Measurements from ENCODE around the gene CXXC1.
"Not testable (repeated sequence)": the region's sequence is repeated elsewhere in the genome, so short reads cannot be mapped to it uniquely, and the experiment has no call there.

The CXXC1 gene

DNA sequence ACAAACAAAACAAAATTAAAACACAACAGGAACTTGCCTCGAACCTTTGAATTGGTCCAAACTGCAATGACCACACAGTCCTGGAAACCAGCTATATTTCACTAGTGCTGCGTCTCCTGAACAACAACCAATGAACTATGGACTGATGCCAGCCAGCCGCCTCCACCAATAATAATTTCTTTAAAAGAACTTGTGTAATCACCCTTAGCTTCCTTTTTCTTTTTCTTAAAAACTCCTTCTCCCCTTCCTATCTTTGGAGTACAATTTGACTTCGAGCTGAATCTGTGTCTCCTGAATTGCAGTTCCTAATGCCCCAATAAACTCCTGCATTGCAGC, 1.6 kb upstream of the CXXC1 start:
- no peaks in the 10 kb centered on the region for H3K9me3 ChIP-seq (ENCODE audit: insufficient read depth, low read depth, low read length)
- H3K36me3 ChIP-seq (ENCODE audit: insufficient read depth, low read depth, low read length), result peaks cover 17% of the 10 kb centered on the region
- no peaks in the 10 kb centered on the region for H3K27me3 ChIP-seq (ENCODE audit: insufficient read depth, low read length)
- H3K4me3 ChIP-seq (ENCODE audit: low read length), result no peak overlapping the region
- no peak overlapping the region for H3K27ac ChIP-seq (ENCODE audit: low read length)
- no peaks in the 10 kb centered on the region for H3K4me1 ChIP-seq (ENCODE audit: insufficient read depth, low read length)
- H3K9ac ChIP-seq (ENCODE audit: low read depth, low read length), result no peak overlapping the region

- H3K36me3 ChIP-seq (ENCODE audit: insufficient read depth, low read depth, low read length), result peaks cover 23% of the 10 kb centered on the region
- H3K4me3 ChIP-seq (ENCODE audit: low read length), result peak overlapping the region; percentile 97
- H3K27ac ChIP-seq (ENCODE audit: low read length); H3K9me3 ChIP-seq (ENCODE audit: insufficient read depth, low read depth, low read length); H3K9ac ChIP-seq (ENCODE audit: low read depth, low read length); H3K4me1 ChIP-seq (ENCODE audit: insufficient read depth, low read length); H3K27me3 ChIP-seq (ENCODE audit: insufficient read depth, low read length): not testable (repeated sequence)
Measured at GRCh38 chr18:50288348-50289107, 1.0 kb upstream of the CXXC1 start.

DNA sequence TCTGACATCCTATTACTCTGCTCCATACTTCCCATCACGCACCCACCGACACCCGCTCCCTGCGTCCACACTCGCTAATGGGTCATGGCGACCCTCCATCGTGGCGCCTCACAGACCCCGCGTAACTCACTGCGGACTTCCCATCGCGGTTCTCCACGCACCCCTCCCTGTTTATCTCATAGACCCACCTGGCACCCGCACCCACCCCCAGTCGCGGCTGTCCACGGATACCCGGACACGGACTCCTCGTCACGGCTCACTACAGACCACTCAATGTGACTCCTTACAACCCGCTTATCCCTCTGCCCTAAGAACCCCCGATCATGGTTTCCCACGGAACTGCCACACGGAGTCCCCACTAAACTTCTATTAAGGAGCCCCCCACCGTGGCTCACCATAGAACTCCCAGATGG, 458 bp downstream of the CXXC1 start:
- peak overlapping the region; percentile 82; the same call in 1 of the 2 replicates for H3K9ac ChIP-seq (ENCODE audit: low read depth, low read length)
- no peaks in the 10 kb centered on the region for H3K4me1 ChIP-seq (ENCODE audit: insufficient read depth, low read length)
- H3K27ac ChIP-seq (ENCODE audit: low read length), result no peak overlapping the region
- no peaks in the 10 kb centered on the region for H3K9me3 ChIP-seq (ENCODE audit: insufficient read depth, low read depth, low read length)
- H3K4me3 ChIP-seq (ENCODE audit: low read length), result peak overlapping the region; percentile 97
- no peaks in the 10 kb centered on the region for H3K27me3 ChIP-seq (ENCODE audit: insufficient read depth, low read length)
- H3K36me3 ChIP-seq (ENCODE audit: insufficient read depth, low read depth, low read length), result peaks cover 38% of the 10 kb centered on the region

- H3K36me3 ChIP-seq (ENCODE audit: insufficient read depth, low read depth, low read length), result peaks cover 38% of the 10 kb centered on the region
- peak overlapping the region; percentile 82; the same call in 1 of the 2 replicates for H3K9ac ChIP-seq (ENCODE audit: low read depth, low read length)
- H3K27ac ChIP-seq (ENCODE audit: low read length), result no peak overlapping the region
- H3K4me3 ChIP-seq (ENCODE audit: low read length), result peak overlapping the region; percentile 97
- H3K9me3 ChIP-seq (ENCODE audit: insufficient read depth, low read depth, low read length), result no peaks in the 10 kb centered on the region
- H3K4me1 ChIP-seq (ENCODE audit: insufficient read depth, low read length), result no peaks in the 10 kb centered on the region
- H3K27me3 ChIP-seq (ENCODE audit: insufficient read depth, low read length), result no peaks in the 10 kb centered on the region
Measured at GRCh38 chr18:50286391-50287027, 983 bp downstream of the CXXC1 start.

- no peaks in the 10 kb centered on the region for H3K4me1 ChIP-seq (ENCODE audit: insufficient read depth, low read length)
- H3K27me3 ChIP-seq (ENCODE audit: insufficient read depth, low read length), result no peaks in the 10 kb centered on the region
- H3K4me3 ChIP-seq (ENCODE audit: low read length), result no peak overlapping the region
- no peak overlapping the region for H3K27ac ChIP-seq (ENCODE audit: low read length)
- H3K36me3 ChIP-seq (ENCODE audit: insufficient read depth, low read depth, low read length), result peaks cover 38% of the 10 kb centered on the region
- no peak overlapping the region for H3K9ac ChIP-seq (ENCODE audit: low read depth, low read length)
- H3K9me3 ChIP-seq (ENCODE audit: insufficient read depth, low read depth, low read length), result no peaks in the 10 kb centered on the region
Measured at GRCh38 chr18:50285631-50286321, 1.7 kb downstream of the CXXC1 start.

- no peaks in the 10 kb centered on the region for H3K27me3 ChIP-seq (ENCODE audit: insufficient read depth, low read length)
- H3K27ac ChIP-seq (ENCODE audit: low read length), result no peak overlapping the region
- no peaks in the 10 kb centered on the region for H3K9me3 ChIP-seq (ENCODE audit: insufficient read depth, low read depth, low read length)
- peaks cover 38% of the 10 kb centered on the region for H3K36me3 ChIP-seq (ENCODE audit: insufficient read depth, low read depth, low read length)
- H3K4me3 ChIP-seq (ENCODE audit: low read length), result no peak overlapping the region
- H3K4me1 ChIP-seq (ENCODE audit: insufficient read depth, low read length), result peaks cover 6% of the 10 kb centered on the region
- no peak overlapping the region for H3K9ac ChIP-seq (ENCODE audit: low read depth, low read length)
Measured at GRCh38 chr18:50285071-50285470, 2.4 kb downstream of the CXXC1 start.

DNA sequence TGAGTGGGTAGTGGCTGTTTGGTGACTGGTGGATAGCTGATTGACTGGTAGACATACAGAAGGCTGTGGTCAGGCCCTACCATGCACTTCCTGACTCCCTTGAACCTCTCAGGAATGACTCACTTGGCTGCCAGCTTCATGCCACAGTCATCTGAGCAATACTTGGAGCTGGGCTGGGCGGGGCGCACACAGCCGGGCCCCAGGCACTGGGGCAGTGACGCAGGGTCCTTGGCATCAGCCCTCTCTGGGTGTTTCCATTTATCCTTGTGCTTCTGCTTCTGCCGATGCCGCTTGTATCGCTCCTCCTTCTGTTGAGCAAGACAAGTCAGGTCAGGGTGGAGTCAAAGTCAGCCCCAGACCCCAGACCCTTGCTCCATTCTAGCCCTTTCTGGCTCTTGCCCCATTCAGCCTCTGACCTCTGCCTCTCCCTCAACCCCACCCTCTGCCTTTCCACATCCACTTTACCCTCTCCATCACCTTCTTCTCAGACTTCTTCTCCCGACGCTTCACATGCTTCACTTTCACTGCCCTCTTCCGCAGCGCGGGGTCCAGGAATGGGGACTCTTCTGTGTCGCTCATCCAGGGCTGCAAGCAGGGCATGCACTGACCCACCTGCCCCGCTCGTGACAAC, 3.1 kb downstream of the CXXC1 start:
- Histone ChIP-seq H3K36me3 (ENCODE audit: insufficient read depth, low read depth, low read length) (peaks cover 43% of the 10 kb centered on the region), H3K9ac (ENCODE audit: low read depth, low read length) (no peak overlapping the region), H3K4me3 (ENCODE audit: low read length) (no peak overlapping the region), H3K27ac (ENCODE audit: low read length) (no peak overlapping the region), H3K9me3 (ENCODE audit: insufficient read depth, low read depth, low read length) (no peaks in the 10 kb centered on the region), H3K27me3 (ENCODE audit: insufficient read depth, low read length) (no peaks in the 10 kb centered on the region), H3K4me1 (ENCODE audit: insufficient read depth, low read length) (peaks cover 7% of the 10 kb centered on the region)

DNA sequence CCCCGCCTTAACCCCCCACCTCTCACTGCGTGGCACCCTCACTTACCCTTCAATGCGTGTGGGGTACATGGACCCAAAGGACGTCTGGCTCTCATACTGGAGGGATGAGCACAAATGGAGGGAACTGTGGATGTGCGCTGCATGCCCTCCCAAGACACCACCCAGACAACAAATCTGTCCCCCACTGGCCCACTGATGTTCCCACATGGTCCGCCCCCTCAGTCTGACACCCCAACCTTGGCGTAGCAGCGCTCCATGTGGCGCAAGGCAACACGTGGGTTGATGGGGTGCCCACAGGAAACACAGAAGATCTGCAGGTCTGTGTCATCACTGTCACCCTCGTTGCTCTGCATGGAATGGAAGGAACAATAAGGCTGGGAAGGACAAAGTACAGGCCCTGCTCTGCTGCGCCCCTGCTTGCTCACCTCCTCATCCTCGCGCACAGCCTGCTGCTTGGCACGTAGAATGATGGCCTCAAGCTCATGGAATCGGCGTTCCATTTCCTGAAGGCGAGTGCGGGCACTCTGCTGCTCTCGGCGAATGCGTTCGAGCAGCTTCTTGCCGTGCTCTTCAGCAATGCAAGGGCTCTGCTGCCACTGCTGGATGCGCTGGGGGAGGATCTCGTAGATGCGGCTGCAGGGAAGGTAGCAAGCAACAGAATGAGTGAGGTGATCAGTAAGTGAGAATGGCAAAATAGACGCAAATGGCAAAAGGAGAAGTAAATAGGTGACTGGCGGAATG, 3.9 kb downstream of the CXXC1 start:
- Histone ChIP-seq H3K27me3 (ENCODE audit: insufficient read depth, low read length) (no peaks in the 10 kb centered on the region), H3K4me3 (ENCODE audit: low read length) (no peak overlapping the region), H3K36me3 (ENCODE audit: insufficient read depth, low read depth, low read length) (peaks cover 50% of the 10 kb centered on the region), H3K27ac (ENCODE audit: low read length) (no peak overlapping the region), H3K9me3 (ENCODE audit: insufficient read depth, low read depth, low read length) (no peaks in the 10 kb centered on the region), H3K9ac (ENCODE audit: low read depth, low read length) (no peak overlapping the region), H3K4me1 (ENCODE audit: insufficient read depth, low read length) (peaks cover 7% of the 10 kb centered on the region)

- no peak overlapping the region for H3K9ac ChIP-seq (ENCODE audit: low read depth, low read length)
- no peak overlapping the region for H3K27ac ChIP-seq (ENCODE audit: low read length)
- H3K9me3 ChIP-seq (ENCODE audit: insufficient read depth, low read depth, low read length), result no peaks in the 10 kb centered on the region
- H3K4me1 ChIP-seq (ENCODE audit: insufficient read depth, low read length), result peaks cover 7% of the 10 kb centered on the region
- no peaks in the 10 kb centered on the region for H3K27me3 ChIP-seq (ENCODE audit: insufficient read depth, low read length)
- peaks cover 54% of the 10 kb centered on the region for H3K36me3 ChIP-seq (ENCODE audit: insufficient read depth, low read depth, low read length)
- H3K4me3 ChIP-seq (ENCODE audit: low read length), result no peak overlapping the region
Measured at GRCh38 chr18:50282521-50283335, 4.8 kb downstream of the CXXC1 start.

- Histone ChIP-seq H3K36me3 (ENCODE audit: insufficient read depth, low read depth, low read length) (peaks cover 57% of the 10 kb centered on the region), H3K9ac (ENCODE audit: low read depth, low read length) (peak overlapping the region; percentile 96; the same call in 1 of the 2 replicates), H3K4me3 (ENCODE audit: low read length) (peak overlapping the region; percentile 100), H3K9me3 (ENCODE audit: insufficient read depth, low read depth, low read length) (no peaks in the 10 kb centered on the region), H3K4me1 (ENCODE audit: insufficient read depth, low read length) (peaks cover 7% of the 10 kb centered on the region), H3K27ac (ENCODE audit: low read length) (peak overlapping the region; percentile 40), H3K27me3 (ENCODE audit: insufficient read depth, low read length) (no peaks in the 10 kb centered on the region)
Measured at GRCh38 chr18:50281972-50282520, 5.4 kb downstream of the CXXC1 start.

Measured in iPS-20b (cell line).